Bronchial epithelial cell (primary cell): ENCODE results near the gene HNRNPC. TPM values are rescaled to one million over a fixed set of nuclear protein-coding genes. Genes with fewer than 3 reads are reported as not detected.
A peak's percentile ranks its signal among the peaks of the same experiment; 100 is the strongest.

Experiments used
- DNase-seq: peaks from one replicate; pipeline ENCODE4 v3.0.0-alpha.2; 2010; ENCODE audit warnings: low read depth
- FAIRE-seq: peaks from 2 replicates; lab custom pipeline; 2011; peaks lifted over from hg19 to GRCh38; lab: Jason Lieb, UNC
- H3K27me3 ChIP-seq: 2 replicates; pipeline ENCODE4 v1.5.1; 2011; ENCODE audit warnings: low read length; ENCODE audit not compliant: control insufficient read depth, insufficient read depth
- H3K36me3 ChIP-seq: 2 replicates; pipeline ENCODE4 v1.5.1; 2011; ENCODE audit warnings: low read length; ENCODE audit not compliant: control insufficient read depth, insufficient read depth
- H3K4me3 ChIP-seq: 2 replicates; pipeline ENCODE4 v1.5.1; 2011; ENCODE audit warnings: mild to moderate bottlenecking, low read depth, low read length, control low read depth
- CTCF ChIP-seq: IDR thresholded peaks from 2 replicates; pipeline ENCODE4 v1.5.1; 2011; ENCODE audit warnings: mild to moderate bottlenecking, moderate library complexity, low read length, control low read depth, inconsistent platforms; ENCODE audit not compliant: insufficient read depth, severe bottlenecking
- total RNA-seq: library from RNA; depleted of rRNA; stranded (reverse); fragments of >200 nt; gene quantifications from 2 replicates; pipeline ENCODE4 v1.2.1, GENCODE V29; 2014

HNRNPC gene
- total RNA-seq, 1 donor from 2014 or later = 870 TPM

- DNase-seq (no peak), FAIRE-seq (no peak)
- Histone ChIP-seq H3K36me3 (peaks cover 12% of the 10 kb centered on the region), H3K27me3 (no peaks in the 10 kb centered on the region), H3K4me3 (no peak overlapping the region)
- no peak for TF ChIP-seq CTCF
Measured at GRCh38 chr14:21245813-21246212, 23.4 kb downstream of the HNRNPC start.

GRCh38 chr14:21244544-21244943 lies 24.7 kb downstream of the HNRNPC start:
- Histone ChIP-seq H3K27me3 (no peaks in the 10 kb centered on the region), H3K36me3 (peaks cover 11% of the 10 kb centered on the region), H3K4me3 (no peak overlapping the region)
- no peak for TF ChIP-seq CTCF
- FAIRE-seq (no peak), DNase-seq (peak; percentile 62)

- H3K36me3 ChIP-seq = peaks cover 9% of the 10 kb centered on the region
- DNase-seq (no peak), FAIRE-seq (no peak)
- no peak overlapping the region for H3K4me3 ChIP-seq
- H3K27me3 ChIP-seq = no peaks in the 10 kb centered on the region
- TF ChIP-seq CTCF = no peak
Measured at GRCh38 chr14:21241218-21241819, 27.9 kb downstream of the HNRNPC start.

- H3K36me3 ChIP-seq = peaks cover 11% of the 10 kb centered on the region
- DNase-seq (no peak), FAIRE-seq (no peak)
- no peaks in the 10 kb centered on the region for H3K27me3 ChIP-seq
- TF ChIP-seq CTCF = no peak
- H3K4me3 ChIP-seq = no peak overlapping the region
Measured at GRCh38 chr14:21240417-21240816, 28.8 kb downstream of the HNRNPC start.

GRCh38 chr14:21238823-21239518 lies 30.3 kb downstream of the HNRNPC start:
- H3K36me3 ChIP-seq = peaks cover 9% of the 10 kb centered on the region
- FAIRE-seq (no peak), DNase-seq (no peak)

More at GRCh38 chr14:21238823-21239518, 30.3 kb downstream of the HNRNPC start:
- no peak for TF ChIP-seq CTCF
- H3K27me3 ChIP-seq = no peaks in the 10 kb centered on the region
- H3K4me3 ChIP-seq = no peak overlapping the region
